Spleen (tissue), 7 donors: ENCODE measurements around the gene SAMD14.

Source experiments
- POLR2A ChIP-seq, 3 donors: fragments of 450-650 bp; IDR thresholded peaks; one replicate each; pipeline ENCODE4 v1.5.1; 2017; ENCODE audit warnings: antibody characterized with exemption in 3 of 3, mild to moderate bottlenecking in 1 of 3
- POLR2AphosphoS5 ChIP-seq, 3 donors: sonication (generic); formaldehyde crosslinking; IDR thresholded peaks; one replicate each; pipeline ENCODE4 v1.5.1; 2017; ENCODE audit warnings: antibody characterized with exemption in 3 of 3
- TF ChIP-seq, protein P1 (sequence below), 11 experiments: fragments of 200-600 bp in 7 of 11; fragments of 450-650 bp in 4 of 11; sonication (generic) in 4 of 11; IDR thresholded peaks in 8 of 11; conservative IDR thresholded peaks in 3 of 11; 1 replicate in 7 of 11; 2 replicates in 4 of 11; pipeline versions ENCODE4 v1.4.0 to v1.8.0; 2016 to 2021; ENCODE audit warnings: antibody characterized with exemption in 11 of 11, inconsistent platforms in 4 of 11, mild to moderate bottlenecking in 1 of 11
- donor health status: DM: no; HTN: no; CAD: no; lungs with moderate emphysema.
- donor health status: DM: no; HTN: no; CAD: no.
- donor health status: DM: no; HTN: no; CAD: no.

DNA sequence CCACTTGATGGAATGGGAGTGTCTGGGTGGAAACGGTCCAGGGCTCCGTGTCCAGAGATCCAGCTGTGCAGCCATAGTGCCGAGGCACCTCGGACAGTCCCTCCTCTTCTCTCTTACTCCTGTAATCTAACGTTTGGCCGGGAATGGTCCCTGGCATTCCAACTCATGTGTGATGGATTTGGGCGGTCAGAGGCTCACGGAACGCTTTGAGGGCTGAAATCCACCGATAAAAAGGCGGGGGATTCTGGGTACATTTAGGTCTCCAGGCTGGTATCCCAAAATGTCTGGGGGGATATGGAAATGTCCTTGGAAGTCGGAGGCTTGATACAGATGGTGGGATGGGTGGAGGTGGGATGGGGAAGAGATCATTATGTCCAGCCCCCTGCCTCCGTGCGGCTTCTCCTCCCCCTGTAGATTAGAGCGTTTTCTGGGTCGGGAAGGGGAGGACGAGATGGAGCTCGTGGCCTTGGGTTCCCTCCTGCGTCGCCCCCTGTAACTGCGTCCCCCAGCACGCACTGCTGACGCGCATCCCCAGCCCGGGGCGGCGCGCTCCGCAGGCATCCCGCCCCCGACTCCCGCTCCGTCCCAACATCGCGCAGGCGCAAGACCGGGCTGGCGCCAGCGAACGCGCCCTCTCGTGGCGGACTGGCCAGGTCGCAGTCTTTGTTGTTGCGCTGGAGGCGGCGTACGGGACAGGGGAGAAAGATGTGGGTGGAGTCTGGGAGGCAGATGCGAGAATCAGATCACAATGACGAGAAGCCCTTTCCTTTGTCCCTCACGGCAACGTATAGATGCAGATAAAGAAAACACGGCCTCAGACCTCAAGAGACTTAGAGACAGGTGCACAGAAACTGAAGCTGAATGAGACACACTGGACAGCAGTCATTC, 31.3 kb upstream of the SAMD14 start:
- TF ChIP-seq, protein P1, sequence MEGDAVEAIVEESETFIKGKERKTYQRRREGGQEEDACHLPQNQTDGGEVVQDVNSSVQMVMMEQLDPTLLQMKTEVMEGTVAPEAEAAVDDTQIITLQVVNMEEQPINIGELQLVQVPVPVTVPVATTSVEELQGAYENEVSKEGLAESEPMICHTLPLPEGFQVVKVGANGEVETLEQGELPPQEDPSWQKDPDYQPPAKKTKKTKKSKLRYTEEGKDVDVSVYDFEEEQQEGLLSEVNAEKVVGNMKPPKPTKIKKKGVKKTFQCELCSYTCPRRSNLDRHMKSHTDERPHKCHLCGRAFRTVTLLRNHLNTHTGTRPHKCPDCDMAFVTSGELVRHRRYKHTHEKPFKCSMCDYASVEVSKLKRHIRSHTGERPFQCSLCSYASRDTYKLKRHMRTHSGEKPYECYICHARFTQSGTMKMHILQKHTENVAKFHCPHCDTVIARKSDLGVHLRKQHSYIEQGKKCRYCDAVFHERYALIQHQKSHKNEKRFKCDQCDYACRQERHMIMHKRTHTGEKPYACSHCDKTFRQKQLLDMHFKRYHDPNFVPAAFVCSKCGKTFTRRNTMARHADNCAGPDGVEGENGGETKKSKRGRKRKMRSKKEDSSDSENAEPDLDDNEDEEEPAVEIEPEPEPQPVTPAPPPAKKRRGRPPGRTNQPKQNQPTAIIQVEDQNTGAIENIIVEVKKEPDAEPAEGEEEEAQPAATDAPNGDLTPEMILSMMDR (IDR thresholded peaks at IDR 0.05 in 8 of 11, conservative IDR thresholded peaks at IDR 0.05 in 3 of 11), result peak; percentile 95 to 99 (median 97)
- TF ChIP-seq POLR2AphosphoS5 (IDR thresholded peaks at IDR 0.05) (peak; percentile 90 to 93 (median 91)), POLR2A (IDR thresholded peaks at IDR 0.05) (no peak)
